ENCODE data around the gene ZBTB22.
"Not testable (repeated sequence)": the region's sequence is repeated elsewhere in the genome, so short reads cannot be mapped to it uniquely, and the experiment has no call there.

ZBTB22 gene

DNA sequence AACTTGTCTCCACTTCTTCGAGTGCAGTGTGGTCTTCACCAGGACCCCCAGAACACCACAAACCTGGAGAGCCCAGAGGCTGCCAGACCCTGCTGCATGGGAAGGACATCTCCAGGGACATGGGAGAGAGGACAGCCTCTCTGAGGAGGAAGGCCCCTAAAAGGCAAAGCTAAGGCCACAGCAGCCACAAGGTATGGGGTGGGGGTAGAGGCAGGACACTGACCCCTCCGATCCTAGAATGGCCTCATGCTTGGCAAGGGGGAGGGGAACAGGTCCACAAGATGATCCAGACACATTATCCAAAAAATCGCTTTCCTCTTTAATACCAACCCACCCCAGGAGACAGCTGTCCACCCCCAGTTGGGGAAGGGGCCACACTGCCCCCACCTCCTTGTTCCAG is 38.7 kb downstream of the ZBTB22 start:
- no peak for DNase-seq

- no peak for DNase-seq
Observed at GRCh38 chr6:33278392-33278741, 39.2 kb downstream of the ZBTB22 start.

- DNase-seq, result no peak
Observed at GRCh38 chr6:33277663-33278391, 39.7 kb downstream of the ZBTB22 start.

DNA sequence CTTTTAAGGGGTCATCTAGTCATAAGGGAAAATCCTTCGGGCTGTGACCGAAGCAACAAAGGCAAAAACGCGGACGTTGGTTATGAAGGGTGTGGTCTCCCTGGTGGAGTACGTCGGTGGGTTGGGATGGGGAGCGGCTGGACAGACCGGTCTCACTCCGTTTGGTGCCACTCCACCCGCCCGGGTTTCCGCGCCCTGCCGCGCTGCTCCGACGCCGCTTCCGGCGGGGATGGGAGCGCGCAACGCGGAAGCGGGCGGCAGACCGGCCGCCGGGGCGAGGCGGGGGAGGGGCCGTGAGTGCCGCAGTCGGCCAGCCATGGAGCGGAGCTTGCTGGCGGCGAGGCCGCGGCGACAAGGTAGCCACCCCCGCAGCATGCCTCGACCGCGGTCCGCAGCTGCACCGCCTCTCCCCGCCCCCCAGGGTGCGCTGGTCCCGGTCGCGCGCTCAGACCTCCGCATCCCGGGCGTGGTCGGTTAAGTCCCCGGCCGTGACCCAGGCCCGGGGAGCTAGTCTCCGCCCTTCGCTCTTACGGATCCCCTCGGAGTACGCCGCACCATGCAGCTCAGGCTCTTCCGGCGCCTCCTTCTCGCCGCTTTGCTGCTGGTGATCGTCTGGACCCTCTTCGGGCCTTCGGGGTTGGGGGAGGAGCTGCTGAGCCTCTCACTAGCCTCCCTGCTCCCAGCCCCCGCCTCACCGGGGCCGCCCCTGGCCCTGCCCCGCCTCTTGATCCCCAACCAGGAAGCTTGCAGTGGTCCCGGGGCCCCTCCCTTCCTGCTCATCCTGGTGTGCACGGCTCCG is 40.5 kb downstream of the ZBTB22 start, which contains the start of gene B3GALT4:
TSS of gene B3GALT4 (plus strand) at position 260 of the 799 bp plus-strand sequence. CDS start at position 557, 297 bp downstream.
- no peak for DNase-seq

DNA sequence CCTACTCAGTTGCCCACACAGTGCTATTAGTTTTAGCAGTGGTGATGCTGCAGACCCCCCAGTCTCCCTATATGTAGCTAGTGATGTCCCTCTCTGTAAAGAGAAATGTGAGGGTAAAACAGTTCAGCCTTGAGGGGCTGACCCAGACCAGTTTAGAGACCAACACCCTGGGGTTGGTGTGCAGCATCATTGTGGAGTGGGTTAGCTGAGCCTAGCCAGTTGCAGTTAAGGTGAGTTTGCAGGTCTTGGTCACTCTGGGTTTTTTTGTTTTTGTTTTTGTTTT is 41.0 kb downstream of the ZBTB22 start:
- DNase-seq, result no peak

- not testable (repeated sequence) for DNase-seq
Observed at GRCh38 chr6:33275795-33276580, 41.6 kb downstream of the ZBTB22 start.

- no peak for DNase-seq
Observed at GRCh38 chr6:33273924-33274902, 43.3 kb downstream of the ZBTB22 start.

- DNase-seq, result no peak
Observed at GRCh38 chr6:33273129-33273923, 44.2 kb downstream of the ZBTB22 start.

- no peak for DNase-seq
Observed at GRCh38 chr6:33272275-33273128, 45.0 kb downstream of the ZBTB22 start.

DNA sequence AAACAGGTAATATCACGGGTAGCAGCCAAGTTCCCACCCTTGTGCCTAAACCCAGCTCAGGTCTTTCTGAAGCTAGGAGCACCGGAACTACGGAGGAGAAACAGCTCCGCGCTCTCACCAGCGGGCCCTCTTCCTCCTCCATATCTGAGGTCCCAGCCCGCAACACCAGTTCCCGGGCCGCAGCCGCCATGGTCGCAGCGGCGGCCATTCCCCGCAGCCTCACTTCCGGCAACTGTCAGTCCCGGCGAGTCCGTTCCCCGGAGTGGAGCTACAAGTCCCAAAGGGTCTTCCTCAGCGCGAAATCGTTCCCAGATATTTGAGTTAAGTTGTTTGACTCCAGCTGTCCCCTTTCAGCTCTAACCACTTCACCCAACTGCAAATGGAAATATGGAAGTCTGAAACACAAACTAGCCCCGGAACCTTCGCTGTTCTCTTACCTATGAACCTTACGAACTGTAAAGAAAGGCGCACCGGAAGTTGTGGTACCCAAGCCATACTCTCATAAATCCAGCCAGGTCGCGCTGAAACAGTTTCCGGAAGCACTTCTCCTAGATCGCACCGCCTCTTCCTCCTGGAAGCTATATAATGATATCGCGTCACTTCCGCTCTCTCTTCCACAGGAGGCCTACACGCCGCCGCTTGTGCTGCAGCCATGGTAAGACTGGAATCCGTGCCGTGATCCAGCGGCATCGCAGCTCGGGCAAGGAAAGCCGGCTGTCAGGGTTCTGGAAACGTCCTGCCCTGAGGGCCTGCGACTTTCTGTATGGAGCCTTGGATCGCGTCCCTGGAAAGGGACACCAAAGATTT is 45.9 kb downstream of the ZBTB22 start, which contains the start of the genes RPS18 and VPS52:
TSS of gene RPS18 (plus strand) at position 608 of the 807 bp plus-strand sequence. CDS start at position 653, 45 bp downstream.
TSS of gene VPS52 (minus strand) at position 409 of the 807 bp plus-strand sequence. CDS start at position 208, 201 bp downstream.
- peak; percentile 97 for DNase-seq

DNA sequence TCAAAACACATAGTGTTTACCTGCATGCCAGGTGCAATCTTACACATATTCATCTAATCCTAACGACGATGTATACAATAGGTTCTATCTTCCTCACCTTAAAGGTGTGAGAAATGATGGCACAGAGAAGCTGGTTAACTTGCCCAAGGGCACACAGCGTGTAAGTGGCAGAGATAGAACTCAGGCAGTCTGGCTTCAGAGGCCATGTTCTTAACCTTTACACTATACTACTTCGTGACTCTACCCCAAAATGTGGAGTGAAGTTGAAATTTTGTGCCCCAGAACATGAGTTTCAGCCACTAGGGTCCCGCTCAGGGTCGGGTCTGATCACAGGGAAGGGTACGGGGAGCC is 46.5 kb downstream of the ZBTB22 start:
- peak; percentile 80 for DNase-seq

All from KG1 (cell line).